GM12872 (cell line): ENCODE results near the gene RASSF7.

Experiments
- TF ChIP-seq, protein P1 (sequence below): IDR thresholded peaks from 3 replicates; pipeline ENCODE4 v1.5.1; 2011; ENCODE audit warnings: low read depth, mild to moderate bottlenecking, low read length, moderate library complexity; ENCODE audit not compliant: insufficient read depth

The RASSF7 gene

DNA sequence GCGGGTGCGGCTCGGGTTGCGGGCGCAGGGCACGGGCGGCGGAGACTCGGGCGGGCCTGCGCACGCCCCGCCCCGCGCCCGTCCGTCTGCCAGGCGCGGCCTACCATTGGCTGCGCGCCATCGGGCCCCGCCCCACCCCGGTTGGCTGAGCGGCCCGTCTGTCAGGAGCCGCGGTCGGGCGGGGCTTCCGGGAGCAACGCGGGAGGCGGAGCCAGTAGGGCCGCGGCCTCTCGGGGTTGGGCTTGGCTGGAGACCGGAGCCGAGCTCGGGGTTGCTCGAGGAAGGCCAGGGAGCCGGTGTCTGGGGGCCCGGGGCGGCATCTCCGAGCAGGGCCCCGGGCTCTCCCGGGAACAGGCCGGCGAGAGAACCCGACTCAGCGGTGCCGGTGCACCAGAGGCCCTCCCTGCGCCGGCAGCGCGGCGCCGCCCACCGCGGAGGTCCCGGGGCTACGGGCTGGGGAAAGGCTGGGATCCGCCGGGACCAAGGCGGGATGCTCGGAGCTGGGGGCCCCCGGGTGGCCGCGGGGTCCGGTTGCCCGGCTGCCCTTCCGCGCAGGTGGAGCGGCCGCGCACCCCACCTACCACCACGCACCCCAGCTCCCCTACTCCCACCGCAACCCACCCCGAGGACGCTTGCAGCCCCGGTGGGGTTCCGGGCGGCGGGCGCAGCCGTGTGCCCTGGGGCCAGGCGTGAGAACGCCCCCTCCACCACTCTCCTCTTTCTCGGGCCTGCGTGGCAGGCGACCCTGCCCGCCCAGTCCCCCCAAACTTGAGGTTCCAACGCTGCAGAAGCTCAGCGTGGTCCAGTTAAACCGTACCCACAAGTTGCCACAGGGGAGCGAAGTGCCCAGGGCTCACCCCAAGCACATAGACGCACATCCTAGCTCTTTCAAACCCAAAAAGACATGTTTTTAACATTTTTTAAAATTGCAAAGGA is 25.0 kb upstream of the RASSF7 start, which contains the start of gene HRAS:
TSS of gene HRAS (minus strand) at position 58 of the 936 bp plus-strand sequence.
- TF ChIP-seq, protein P1, sequence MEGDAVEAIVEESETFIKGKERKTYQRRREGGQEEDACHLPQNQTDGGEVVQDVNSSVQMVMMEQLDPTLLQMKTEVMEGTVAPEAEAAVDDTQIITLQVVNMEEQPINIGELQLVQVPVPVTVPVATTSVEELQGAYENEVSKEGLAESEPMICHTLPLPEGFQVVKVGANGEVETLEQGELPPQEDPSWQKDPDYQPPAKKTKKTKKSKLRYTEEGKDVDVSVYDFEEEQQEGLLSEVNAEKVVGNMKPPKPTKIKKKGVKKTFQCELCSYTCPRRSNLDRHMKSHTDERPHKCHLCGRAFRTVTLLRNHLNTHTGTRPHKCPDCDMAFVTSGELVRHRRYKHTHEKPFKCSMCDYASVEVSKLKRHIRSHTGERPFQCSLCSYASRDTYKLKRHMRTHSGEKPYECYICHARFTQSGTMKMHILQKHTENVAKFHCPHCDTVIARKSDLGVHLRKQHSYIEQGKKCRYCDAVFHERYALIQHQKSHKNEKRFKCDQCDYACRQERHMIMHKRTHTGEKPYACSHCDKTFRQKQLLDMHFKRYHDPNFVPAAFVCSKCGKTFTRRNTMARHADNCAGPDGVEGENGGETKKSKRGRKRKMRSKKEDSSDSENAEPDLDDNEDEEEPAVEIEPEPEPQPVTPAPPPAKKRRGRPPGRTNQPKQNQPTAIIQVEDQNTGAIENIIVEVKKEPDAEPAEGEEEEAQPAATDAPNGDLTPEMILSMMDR, result no peak

DNA sequence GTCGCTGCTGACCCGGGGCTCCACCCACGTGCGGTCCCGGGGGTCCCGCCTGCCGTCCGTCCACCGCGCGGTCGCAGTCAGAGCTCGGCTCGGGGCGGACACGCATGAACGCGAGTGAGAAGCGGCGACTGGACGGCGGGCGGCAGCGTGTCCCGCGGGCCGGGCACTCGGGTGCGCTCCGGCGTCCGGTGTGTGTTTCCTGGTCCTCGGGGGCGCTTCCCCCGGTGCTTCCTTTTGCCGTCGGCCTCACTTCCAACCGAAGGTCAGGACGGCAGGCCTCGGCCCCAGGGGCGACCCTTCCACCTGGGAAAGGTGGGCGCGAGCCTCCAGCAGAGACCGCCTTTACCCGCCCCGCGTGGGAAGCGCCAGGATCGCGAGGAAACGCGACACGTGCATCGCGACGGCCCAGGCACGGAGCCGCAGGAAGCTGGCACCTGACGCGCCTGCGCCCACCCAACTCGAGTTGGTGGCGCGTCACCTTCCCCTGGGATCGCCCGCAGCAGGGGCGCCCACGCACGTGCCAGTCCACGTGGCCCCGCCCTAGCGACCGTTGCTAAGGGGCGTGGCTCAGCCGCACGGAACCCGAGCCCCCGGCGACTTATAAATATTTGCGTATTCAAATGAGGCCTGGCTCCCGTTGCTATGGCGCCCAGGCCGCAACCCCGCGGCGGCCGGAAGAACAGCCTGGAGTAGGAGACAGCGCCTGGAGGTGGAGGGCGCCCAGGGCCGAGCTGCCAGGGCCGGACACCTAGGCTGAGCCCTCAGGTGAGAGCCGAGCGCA is 23.7 kb upstream of the RASSF7 start, which contains the start of gene LRRC56:
TSS of gene LRRC56 (plus strand) at position 687 of the 781 bp plus-strand sequence. CDS start 3,158 bp downstream, outside the sequence.
- TF ChIP-seq, protein P1, result no peak

DNA sequence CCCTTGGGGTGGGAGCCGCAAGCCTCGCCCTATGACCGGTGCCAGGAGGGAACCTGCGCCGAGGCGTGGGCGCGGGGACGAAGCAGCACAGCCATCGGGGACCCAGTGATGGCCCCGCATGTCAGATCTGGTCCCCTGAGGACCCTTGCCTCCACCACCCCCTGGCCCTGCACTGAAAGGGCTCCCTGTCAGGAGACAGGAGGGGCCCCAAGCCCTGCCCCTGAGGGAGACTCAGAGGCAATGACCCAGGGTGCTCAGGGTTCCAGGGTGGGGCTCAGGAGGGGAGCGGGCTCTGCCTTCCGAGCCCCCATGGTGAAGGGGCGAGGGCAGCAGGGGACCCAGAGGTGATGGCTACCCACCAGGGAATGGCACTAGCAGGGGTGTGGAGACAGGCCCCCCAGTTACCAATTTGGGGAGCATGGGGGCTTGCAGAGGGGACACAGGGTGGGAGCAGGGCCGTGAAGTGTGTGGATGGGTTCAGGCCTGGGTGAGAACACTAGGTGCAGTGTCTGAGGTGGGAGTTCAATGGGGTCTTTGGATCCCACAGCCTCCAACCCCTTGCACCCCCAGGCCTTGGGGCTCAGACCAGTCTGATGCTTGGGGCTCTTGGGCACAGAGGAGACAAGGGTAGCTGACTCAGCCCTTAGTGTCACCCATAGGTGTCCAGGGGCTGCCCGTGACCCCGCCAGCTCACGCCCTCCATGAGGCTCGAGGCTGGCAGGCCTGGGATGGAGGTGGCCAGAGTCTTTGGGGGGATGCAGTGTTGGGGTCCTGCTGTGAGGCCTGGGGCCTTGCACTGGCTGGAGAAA is 22.9 kb upstream of the RASSF7 start:
- TF ChIP-seq, protein P1, result no peak

DNA sequence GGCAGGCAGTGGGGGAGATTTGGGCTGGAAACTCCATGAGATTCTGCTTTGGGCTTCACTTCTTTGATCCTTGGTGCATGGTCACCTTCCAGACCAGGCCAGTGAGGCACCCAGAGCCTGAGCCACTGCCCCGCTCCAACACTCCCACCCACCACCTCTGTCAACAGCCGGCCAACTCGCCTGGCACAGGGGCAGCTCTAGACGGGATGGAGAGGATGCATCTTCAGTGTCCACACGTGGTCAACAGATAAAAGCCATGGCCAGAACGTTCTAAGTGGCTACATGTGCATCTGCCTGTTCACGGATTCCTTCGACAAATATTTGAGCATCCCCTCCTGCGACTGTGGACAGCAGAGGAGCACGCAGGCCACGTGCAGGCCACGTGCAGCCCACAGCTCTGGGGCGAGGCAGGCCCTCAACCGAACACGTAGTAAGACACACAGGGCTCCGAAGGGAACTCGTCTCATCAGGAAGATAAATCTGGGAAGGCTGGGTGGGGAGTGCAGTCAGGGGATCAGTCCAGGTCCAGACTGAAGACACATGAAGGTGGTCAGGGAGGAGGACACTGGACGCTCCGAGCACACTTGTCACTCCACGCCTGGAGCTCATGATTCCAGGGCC is 22.2 kb upstream of the RASSF7 start:
- TF ChIP-seq, protein P1, result no peak

DNA sequence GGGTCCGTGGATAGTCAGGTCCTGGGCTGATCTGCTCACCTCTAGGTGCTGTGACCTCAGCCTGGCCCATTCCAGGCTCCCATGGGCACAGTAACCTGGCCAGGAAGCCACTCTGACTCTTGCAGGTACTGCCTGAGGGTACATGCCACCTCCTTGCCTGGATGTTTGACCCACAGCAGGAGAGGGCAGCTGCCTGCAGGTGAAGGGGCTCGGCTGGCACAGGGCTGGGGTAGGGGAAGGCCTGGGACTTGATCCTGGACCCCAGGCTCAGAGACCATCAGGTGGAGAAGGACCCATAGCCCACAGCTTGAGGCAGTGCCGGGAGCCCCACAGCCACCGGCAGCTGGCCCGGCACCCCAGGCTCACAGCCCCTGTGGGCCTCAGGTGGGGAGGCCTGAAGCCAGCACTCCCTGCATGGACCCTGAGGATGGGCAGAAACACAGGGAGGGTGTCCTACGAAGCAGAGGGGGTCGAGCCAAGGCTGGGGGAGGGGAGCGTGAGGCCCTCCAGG is 20.7 kb upstream of the RASSF7 start:
- TF ChIP-seq, protein P1, result no peak

DNA sequence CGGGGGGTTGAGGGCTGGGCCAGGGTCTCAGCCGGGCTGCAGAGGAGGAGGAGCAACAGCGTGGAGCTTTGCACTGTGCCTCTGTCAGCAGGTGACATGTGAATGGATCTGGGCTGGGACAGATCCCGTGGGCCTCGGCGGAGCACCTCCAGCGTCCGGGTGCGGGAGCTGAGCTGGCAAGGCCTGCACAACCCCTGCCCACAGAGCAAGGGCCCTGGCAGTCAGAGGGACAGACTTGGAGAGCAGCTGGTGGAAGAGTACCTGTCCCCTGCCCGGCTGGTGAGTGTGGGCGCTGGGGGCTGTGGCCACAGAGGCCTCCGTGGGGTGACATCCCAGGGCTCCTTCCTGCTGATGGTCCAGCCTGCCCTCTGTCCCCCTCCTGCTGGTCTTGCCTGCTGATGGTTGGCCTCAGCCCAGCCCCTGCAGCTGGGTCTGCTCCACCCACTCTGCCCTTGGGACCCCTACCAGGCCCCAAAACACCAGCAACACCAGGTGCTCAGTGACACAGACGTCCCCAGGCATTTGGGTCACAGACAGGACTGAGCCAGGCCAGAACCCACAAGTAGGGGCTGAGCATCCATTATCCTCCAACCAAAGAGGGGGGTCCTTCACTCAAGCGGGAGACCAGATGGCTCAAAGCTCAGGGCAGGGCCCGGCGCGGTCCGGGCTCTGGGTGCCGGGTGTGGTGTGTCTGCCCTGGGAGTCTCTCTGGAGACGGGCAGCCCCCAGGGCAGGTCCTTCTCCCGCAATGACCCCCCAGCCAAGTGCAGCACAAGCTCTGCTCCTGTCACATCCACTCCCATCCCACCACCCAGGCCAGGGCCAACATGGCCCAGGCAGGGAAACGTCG is 20.0 kb upstream of the RASSF7 start:
- TF ChIP-seq, protein P1, result no peak
